Prostate gland (tissue), 2 donors: ENCODE results near the gene ZNF518B. TPM values are rescaled to one million over a fixed set of nuclear protein-coding genes. Genes with fewer than 3 reads are reported as not detected.

Experiments used
- DNase-seq: peaks from one replicate; pipeline ENCODE4 v3.0.0-alpha.2; 2019; ENCODE audit warnings: low spot score
- H3K27ac ChIP-seq, 2 donors: fragments of 200-600 bp; sonication (generic); 2 replicates each; pipeline ENCODE4 v1.5.1; 2017 to 2019
- H3K27me3 ChIP-seq: fragments of 200-600 bp; sonication (generic); replicated peaks from 2 replicates; pipeline ENCODE4 v1.5.1; 2019; ENCODE audit not compliant: insufficient read depth
- H3K36me3 ChIP-seq, 2 donors: fragments of 200-600 bp; sonication (generic); 1 replicate in 1 of 2; 2 replicates in 1 of 2; pipeline versions ENCODE4 v1.5.1 to v1.8.1; 2017 to 2019
- H3K4me1 ChIP-seq: fragments of 200-600 bp; sonication (generic); replicated peaks from 2 replicates; pipeline ENCODE4 v1.5.1; 2019
- H3K4me3 ChIP-seq, 2 donors: fragments of 200-600 bp; sonication (generic); 2 replicates each; pipeline ENCODE4 v1.5.1; 2017 to 2019
- H3K9me3 ChIP-seq: fragments of 200-600 bp; sonication (generic); 2 replicates; pipeline ENCODE4 v1.5.1; 2017
- CTCF ChIP-seq, 4 experiments: fragments of 200-600 bp in 2 of 4; fragments of 450-650 bp in 2 of 4; sonication (generic) in 2 of 4; IDR thresholded peaks; 1 replicate in 3 of 4; 2 replicates in 1 of 4; pipeline ENCODE4 v1.5.1; 2016 to 2019; ENCODE audit warnings: antibody characterized with exemption in 4 of 4, mild to moderate bottlenecking in 2 of 4, moderate library complexity in 2 of 4
- POLR2A ChIP-seq: fragments of 450-650 bp; IDR thresholded peaks from one replicate; pipeline ENCODE4 v1.6.1; 2016; ENCODE audit warnings: antibody characterized with exemption, mild to moderate bottlenecking
- POLR2AphosphoS5 ChIP-seq: sonication (generic); formaldehyde crosslinking; IDR thresholded peaks from one replicate; pipeline ENCODE4 v1.6.1; 2017; ENCODE audit warnings: antibody characterized with exemption
- WGBS: methylation state at CpG from one replicate; pipeline ENCODE4 v1.1.5; 2018; 5-methylcytosine and 5-hydroxymethylcytosine counted together
- intact Hi-C: fragments of 100-400 bp; cut with DNase I; formaldehyde crosslinking; loops from one replicate; pipeline ENCODE4 v1.14.2; 2022
- total RNA-seq, 2 donors: library from RNA; depleted of rRNA; stranded (reverse); fragments of >200 nt; gene quantifications; one replicate each; pipeline ENCODE4 v1.1.0, GENCODE V29; 2016

The ZNF518B gene
- total RNA-seq, 2 donors from 2014 or later, result 23.3 to 60.4 TPM

- WGBS, result 69% methylated on average over 5 of the region's 5 CpGs
- H3K36me3 ChIP-seq, result no peaks in the 10 kb centered on the region
- no peak overlapping the region for H3K4me3 ChIP-seq
- no peak for TF ChIP-seq CTCF (IDR thresholded peaks at IDR 0.05)
- no peak overlapping the region for H3K27ac ChIP-seq
- intact Hi-C loops, result no loop called here
- no peaks in the 10 kb centered on the region for H3K4me1 ChIP-seq
- H3K27me3 ChIP-seq, result no peaks in the 10 kb centered on the region
- DNase-seq, result no peak
- no peaks in the 10 kb centered on the region for H3K9me3 ChIP-seq
Measured at GRCh38 chr4:10482913-10483312, 25.7 kb upstream of the ZNF518B start.

- H3K36me3 ChIP-seq, result no peaks in the 10 kb centered on the region
- DNase-seq, result no peak
- no peak for TF ChIP-seq CTCF (IDR thresholded peaks at IDR 0.05)
- no peak for TF ChIP-seq POLR2AphosphoS5
- no peak for TF ChIP-seq POLR2A
- H3K4me3 ChIP-seq, result no peak overlapping the region
- no peaks in the 10 kb centered on the region for H3K27me3 ChIP-seq
- 96% methylated on average over 5 of the region's 5 CpGs for whole genome bisulfite sequencing
- intact Hi-C loops, result no loop called here
- no peak overlapping the region for H3K27ac ChIP-seq
- H3K9me3 ChIP-seq, result no peaks in the 10 kb centered on the region
- H3K4me1 ChIP-seq, result no peaks in the 10 kb centered on the region
Measured at GRCh38 chr4:10480616-10481015, 23.4 kb upstream of the ZNF518B start.

GRCh38 chr4:10478621-10479020 lies 21.4 kb upstream of the ZNF518B start:
- no peak for TF ChIP-seq POLR2AphosphoS5
- no peak for TF ChIP-seq CTCF (IDR thresholded peaks at IDR 0.05)
- TF ChIP-seq POLR2A, result no peak
- intact Hi-C loops, result no loop called here
- no peaks in the 10 kb centered on the region for H3K36me3 ChIP-seq
- no peaks in the 10 kb centered on the region for H3K27me3 ChIP-seq
- no peak overlapping the region for H3K27ac ChIP-seq
- H3K9me3 ChIP-seq, result no peaks in the 10 kb centered on the region
- no peak for DNase-seq
- no peak overlapping the region for H3K4me3 ChIP-seq
- H3K4me1 ChIP-seq, result no peaks in the 10 kb centered on the region

- intact Hi-C loops, result no loop called here
- TF ChIP-seq POLR2A (no peak), CTCF (IDR thresholded peaks at IDR 0.05) (no peak), POLR2AphosphoS5 (no peak)
- Histone ChIP-seq H3K36me3 (no peaks in the 10 kb centered on the region), H3K4me3 (no peak overlapping the region), H3K9me3 (no peaks in the 10 kb centered on the region), H3K27me3 (no peaks in the 10 kb centered on the region), H3K27ac (no peak overlapping the region), H3K4me1 (no peaks in the 10 kb centered on the region)
- WGBS, result 92% methylated on average over 5 of the region's 5 CpGs
- DNase-seq, result no peak
Measured at GRCh38 chr4:10470505-10470904, 13.3 kb upstream of the ZNF518B start.

- Histone ChIP-seq H3K9me3 (no peaks in the 10 kb centered on the region), H3K27ac (no peak overlapping the region), H3K27me3 (no peaks in the 10 kb centered on the region), H3K36me3 (no peaks in the 10 kb centered on the region), H3K4me3 (no peak overlapping the region), H3K4me1 (no peaks in the 10 kb centered on the region)
- intact Hi-C loops, result no loop called here
- DNase-seq, result no peak
- no peak for TF ChIP-seq POLR2A
- TF ChIP-seq CTCF (IDR thresholded peaks at IDR 0.05), result no peak
- TF ChIP-seq POLR2AphosphoS5, result no peak
- WGBS, result 94% methylated on average over 5 of the region's 5 CpGs
Measured at GRCh38 chr4:10466161-10466560, 8.9 kb upstream of the ZNF518B start.
